Keratinocyte (primary cell): ENCODE results near the gene LENG8. TPM values are rescaled to one million over a fixed set of nuclear protein-coding genes. Genes with fewer than 3 reads are reported as not detected.

ENCODE experiments used
- DNase-seq: peaks from one replicate; pipeline ENCODE4 v3.0.0-alpha.2; 2011; ENCODE audit warnings: low read depth, missing footprints, low spot score
- FAIRE-seq: peaks from 2 replicates; lab custom pipeline; 2011; peaks lifted over from hg19 to GRCh38; lab: Jason Lieb, UNC
- H2AFZ ChIP-seq: 2 replicates; pipeline ENCODE4 v1.6.0; 2012; ENCODE audit warnings: low read length, control low read depth, inconsistent platforms; ENCODE audit not compliant: control insufficient read depth
- H3K27ac ChIP-seq: 2 replicates; pipeline ENCODE4 v1.5.1; 2011; ENCODE audit warnings: low read length; ENCODE audit not compliant: control insufficient read depth, insufficient read depth
- H3K27me3 ChIP-seq: 3 replicates; pipeline ENCODE4 v1.6.0; 2011; ENCODE audit warnings: low read length; ENCODE audit not compliant: control insufficient read depth, insufficient read depth; ENCODE audit errors: extremely low read depth
- H3K36me3 ChIP-seq, 2 experiments: 2 replicates in 1 of 2; 3 replicates in 1 of 2; pipeline ENCODE4 v1.5.1; 2011; ENCODE audit warnings: low read length in 2 of 2, mild to moderate bottlenecking in 1 of 2; ENCODE audit not compliant: control insufficient read depth in 2 of 2, insufficient read depth in 2 of 2; ENCODE audit errors: extremely low read depth in 1 of 2
- H3K4me1 ChIP-seq: 3 replicates; pipeline ENCODE4 v1.5.1; 2011; ENCODE audit warnings: low read length; ENCODE audit not compliant: control insufficient read depth, insufficient read depth; ENCODE audit errors: extremely low read depth
- H3K4me2 ChIP-seq: 3 replicates; pipeline ENCODE4 v1.6.0; 2011; ENCODE audit warnings: low read depth, low read length; ENCODE audit not compliant: control insufficient read depth, insufficient read depth; ENCODE audit errors: extremely low read depth
- H3K4me3 ChIP-seq, 3 experiments: fragments of 200-600 bp in 1 of 3; sonication (generic) in 1 of 3; 2 replicates in 2 of 3; 3 replicates in 1 of 3; pipeline ENCODE4 v1.5.1; 2011 to 2016; ENCODE audit warnings: low read length in 3 of 3, mild to moderate bottlenecking in 3 of 3, control low read depth in 2 of 3, inconsistent platforms in 1 of 3, low read depth in 1 of 3, mixed read lengths in 1 of 3, mixed run types in 1 of 3, moderate library complexity in 1 of 3; ENCODE audit not compliant: control insufficient read depth in 2 of 3, insufficient read depth in 2 of 3; ENCODE audit errors: extremely low read depth in 1 of 3
- H3K79me2 ChIP-seq: 2 replicates; pipeline ENCODE4 v1.6.0; 2012; ENCODE audit warnings: low read length; ENCODE audit not compliant: control insufficient read depth, insufficient read depth
- H3K9ac ChIP-seq: 3 replicates; pipeline ENCODE4 v1.6.0; 2011; ENCODE audit warnings: low read length; ENCODE audit not compliant: control insufficient read depth, insufficient read depth; ENCODE audit errors: extremely low read depth
- H3K9me1 ChIP-seq: 3 replicates; pipeline ENCODE4 v1.6.0; 2011; ENCODE audit warnings: low read length; ENCODE audit not compliant: control insufficient read depth, insufficient read depth; ENCODE audit errors: extremely low read depth
- H3K9me3 ChIP-seq: 2 replicates; pipeline ENCODE4 v1.5.1; 2012; ENCODE audit warnings: low read depth, low read length; ENCODE audit not compliant: control insufficient read depth
- H4K20me1 ChIP-seq: 3 replicates; pipeline ENCODE4 v1.6.0; 2011; ENCODE audit warnings: low read length; ENCODE audit not compliant: control insufficient read depth, insufficient read depth; ENCODE audit errors: extremely low read depth
- CTCF ChIP-seq, 3 experiments: IDR thresholded peaks in 1 of 3; conservative IDR thresholded peaks in 1 of 3; optimal IDR thresholded peaks in 1 of 3; 2 replicates in 2 of 3; 3 replicates in 1 of 3; pipeline versions ENCODE3 to v1.5.1; 2011; ENCODE audit warnings: low read length in 3 of 3, mild to moderate bottlenecking in 3 of 3, moderate library complexity in 2 of 3, control low read depth in 1 of 3, inconsistent platforms in 1 of 3; ENCODE audit not compliant: insufficient read depth in 2 of 3; ENCODE audit errors: extremely low read depth in 1 of 3
- EZH2 ChIP-seq: IDR thresholded peaks from one replicate; pipeline ENCODE4 v1.6.1; 2012; ENCODE audit warnings: inconsistent platforms, mild to moderate bottlenecking, low read length, moderate library complexity
- dilution Hi-C: fragments of 300-500 bp; cut with MboI; formaldehyde crosslinking; loops from one replicate; pipeline ENCODE4 v1.7.0; 2020; ENCODE audit warnings: low sequenced_read_pairs; ENCODE audit not compliant: extremely low pct_ligation_motif_present
- polyA plus RNA-seq, 5 experiments: library from polyadenylated mRNA; depleted of rRNA in 3 of 5; stranded (reverse) in 3 of 5; stranded (forward) in 1 of 5; unstranded in 1 of 5; fragments of >200 nt; gene quantifications; 1 replicate in 1 of 5; 2 replicates in 3 of 5; 3 replicates in 1 of 5; pipeline versions ENCODE4 v1.2.1 to v1.2.3, GENCODE V29; 2011 to 2012; ENCODE audit warnings: missing spikeins in 2 of 5, low read depth in 1 of 5, low replicate concordance in 1 of 5

Gene LENG8
- polyA plus RNA-seq, 1 donor (not counting 4 experiments of a cell fraction or from before 2014, with no cell fraction given) = 29.4 TPM

- no peaks in the 10 kb centered on the region for H3K36me3 ChIP-seq
- TF ChIP-seq EZH2 = no peak
- no peak for TF ChIP-seq CTCF (optimal IDR thresholded peaks at IDR 0.05 in 1 of 3, IDR thresholded peaks at IDR 0.05 in 1 of 3, conservative IDR thresholded peaks at IDR 0.05 in 1 of 3; ENCODE audit: extremely low read depth in 1 of 3, insufficient read depth in 2 of 3, low read length in 3 of 3)
- peaks cover 3% of the 10 kb centered on the region for H3K9me3 ChIP-seq
- H3K27me3 ChIP-seq = peaks cover 33% of the 10 kb centered on the region
- FAIRE-seq (no peak), DNase-seq (no peak)
- H3K27ac ChIP-seq = no peak overlapping the region
- no peak overlapping the region for H3K4me3 ChIP-seq
- H3K9ac ChIP-seq = no peak overlapping the region
- no peaks in the 10 kb centered on the region for H3K4me1 ChIP-seq
- no peaks in the 10 kb centered on the region for H3K79me2 ChIP-seq
- H3K9me1 ChIP-seq = no peaks in the 10 kb centered on the region
- dilution Hi-C loops = no loop called here
- no peak overlapping the region for H3K4me2 ChIP-seq
- H4K20me1 ChIP-seq = no peaks in the 10 kb centered on the region
- H2AFZ ChIP-seq = no peak overlapping the region
These were observed 34.8 kb upstream of the LENG8 start for GRCh38 chr19:54414156-54414555.

GRCh38 chr19:54415208-54415900 lies 33.6 kb upstream of the LENG8 start, which contains the start of gene TTYH1:
TTYH1 (plus strand) TSS chr19:54415464; CDS start chr19:54415553, 89 bp downstream.
- Histone ChIP-seq H3K4me3 (no peak within 1 kb of the TSS), H2AFZ (no peak within 1 kb of the TSS), H3K79me2 (no peaks in the 10 kb centered on the region), H3K27ac (no peak within 1 kb of the TSS), H3K9ac (no peak within 1 kb of the TSS), H3K9me3 (peaks cover 3% of the 10 kb centered on the region), H3K4me1 (no peaks in the 10 kb centered on the region), H4K20me1 (no peaks in the 10 kb centered on the region), H3K9me1 (no peaks in the 10 kb centered on the region), H3K4me2 (no peak within 1 kb of the TSS), H3K36me3 (no peaks in the 10 kb centered on the region), H3K27me3 (peaks cover 42% of the 10 kb centered on the region)
- FAIRE-seq (no peak), DNase-seq (no peak)
- dilution Hi-C loops = no loop called here
- TF ChIP-seq CTCF (optimal IDR thresholded peaks at IDR 0.05 in 1 of 3, IDR thresholded peaks at IDR 0.05 in 1 of 3, conservative IDR thresholded peaks at IDR 0.05 in 1 of 3; ENCODE audit: extremely low read depth in 1 of 3, insufficient read depth in 2 of 3, low read length in 3 of 3) = peak in 1 of 3 experiments; percentile 25
- no peak for TF ChIP-seq EZH2
